Gastrocnemius medialis (tissue), 4 donors: ENCODE data around the gene PSMG4. TPM values are rescaled to one million over a fixed set of nuclear protein-coding genes. Genes with fewer than 3 reads are reported as not detected.

ENCODE experiments used
- ATAC-seq, 2 donors: fragments of 150-250 bp; one replicate each; pipeline ENCODE4 v1.9.1; 2016
- DNase-seq, 2 donors: peaks; one replicate each; pipeline ENCODE4 v3.0.0-alpha.2; 2019
- H3K27ac ChIP-seq, 4 donors: fragments of 200-600 bp; sonication (generic); 1 replicate in 1 of 4; 2 replicates in 3 of 4; pipeline ENCODE4 v1.5.1; 2016 to 2018; ENCODE audit warnings: mild to moderate bottlenecking in 2 of 4, moderate library complexity in 1 of 4
- H3K27me3 ChIP-seq, 3 donors: fragments of 200-600 bp; sonication (generic) in 2 of 3; 1 replicate in 1 of 3; 2 replicates in 2 of 3; pipeline versions ENCODE4 v1.5.1 to v1.6.0; 2016 to 2019; ENCODE audit warnings: mild to moderate bottlenecking in 1 of 3, moderate library complexity in 1 of 3
- H3K36me3 ChIP-seq, 2 donors: fragments of 200-600 bp; sonication (generic) in 1 of 2; one replicate each; pipeline ENCODE4 v1.5.1; 2017 to 2018
- H3K4me1 ChIP-seq, 2 donors: fragments of 200-600 bp; sonication (generic) in 1 of 2; one replicate each; pipeline ENCODE4 v1.5.1; 2016 to 2017; ENCODE audit warnings: mild to moderate bottlenecking in 2 of 2
- H3K4me3 ChIP-seq, 4 donors: fragments of 200-600 bp; sonication (generic) in 3 of 4; 1 replicate in 1 of 4; 2 replicates in 3 of 4; pipeline ENCODE4 v1.5.1; 2016 to 2019; ENCODE audit warnings: mild to moderate bottlenecking in 2 of 4
- H3K9me3 ChIP-seq, 3 donors: fragments of 200-600 bp; sonication (generic) in 2 of 3; 1 replicate in 1 of 3; 2 replicates in 2 of 3; pipeline ENCODE4 v1.5.1; 2016 to 2019
- CTCF ChIP-seq, 5 experiments: fragments of 450-650 bp in 3 of 5; fragments of 200-600 bp in 2 of 5; sonication (generic) in 2 of 5; IDR thresholded peaks in 4 of 5; conservative IDR thresholded peaks in 1 of 5; 1 replicate in 4 of 5; 2 replicates in 1 of 5; pipeline ENCODE4 v1.5.1; 2016 to 2019; ENCODE audit warnings: antibody characterized with exemption in 5 of 5, mild to moderate bottlenecking in 3 of 5, moderate library complexity in 3 of 5
- POLR2A ChIP-seq, 2 donors: fragments of 450-650 bp; IDR thresholded peaks; one replicate each; pipeline ENCODE4 v1.6.1; 2017; ENCODE audit warnings: antibody characterized with exemption in 2 of 2, mild to moderate bottlenecking in 2 of 2, moderate library complexity in 2 of 2
- in situ Hi-C, 4 donors: fragments of 200-750 bp; cut with MboI; loops; one replicate each; pipeline versions ENCODE4 v1.15.0 to v1.8.0; 2017; ENCODE audit warnings: low sequenced_read_pairs in 4 of 4
- intact Hi-C: fragments of 100-400 bp; cut with DNase I; formaldehyde crosslinking; loops from one replicate; pipeline ENCODE4 v1.15.1; 2023; ENCODE audit warnings: low total_unique reads
- total RNA-seq, 4 donors: library from RNA; depleted of rRNA; stranded (reverse); fragments of >200 nt; gene quantifications; one replicate each; pipeline versions ENCODE4 v1.1.0 to v1.2.3, GENCODE V29; 2016

Gene PSMG4
- total RNA-seq, 4 donors from 2014 or later: 16.4 to 27.6 (median 22.0) TPM

GRCh38 chr6:3278691-3279090 is 19.9 kb downstream of the PSMG4 start:
- H3K4me1 ChIP-seq: peaks cover 13 to 21% of the 10 kb centered on the region in 2 donors
- H3K4me3 ChIP-seq: no peak overlapping the region
- H3K27me3 ChIP-seq: no peaks in the 10 kb centered on the region
- H3K27ac ChIP-seq: no peak overlapping the region
- intact Hi-C loops (loop anchor here (1.0 to 10.0 kb wide), 4 partner anchors 179 to 726 kb away; partner anchors contain the start of gene SLC22A23), in situ Hi-C loops (loop anchor here (5.0 to 25.0 kb wide), 4 partner anchors 184 to 734 kb away; partner anchors contain the start of gene SLC22A23 (in 4 of the 4))
- no peaks in the 10 kb centered on the region for H3K36me3 ChIP-seq
- TF ChIP-seq CTCF (IDR thresholded peaks at IDR 0.05 in 4 of 5, conservative IDR thresholded peaks at IDR 0.05 in 1 of 5) (no peak), POLR2A (IDR thresholded peaks at IDR 0.05) (no peak)
- no peak for ATAC-seq
- peak in 1 of 2 donors; percentile 9 for DNase-seq
- no peaks in the 10 kb centered on the region for H3K9me3 ChIP-seq

GRCh38 chr6:3280091-3280490 is 21.3 kb downstream of the PSMG4 start:
- H3K27me3 ChIP-seq: no peaks in the 10 kb centered on the region
- in situ Hi-C loops: loop anchor here (10.0 to 25.0 kb wide), 3 partner anchors 182 to 732 kb away; partner anchors contain the start of gene SLC22A23 (in 4 of the 4)
- no peaks in the 10 kb centered on the region for H3K36me3 ChIP-seq
- ATAC-seq (no peak), DNase-seq (peak in 1 of 2 donors; percentile 10)
- H3K9me3 ChIP-seq: no peaks in the 10 kb centered on the region
- peaks cover 20 to 28% of the 10 kb centered on the region in 2 donors for H3K4me1 ChIP-seq
- intact Hi-C loops: no loop called here
- TF ChIP-seq POLR2A (IDR thresholded peaks at IDR 0.05) (no peak), CTCF (IDR thresholded peaks at IDR 0.05 in 4 of 5, conservative IDR thresholded peaks at IDR 0.05 in 1 of 5) (no peak)
- no peak overlapping the region for H3K27ac ChIP-seq
- no peak overlapping the region for H3K4me3 ChIP-seq

- in situ Hi-C loops (loop anchor here (10.0 to 25.0 kb wide), 3 partner anchors 181 to 731 kb away; partner anchors contain the start of gene SLC22A23 (in 4 of the 4)), intact Hi-C loops (no loop called here)
- no peak for ATAC-seq
Measured at GRCh38 chr6:3280866-3281465, 22.2 kb downstream of the PSMG4 start.

GRCh38 chr6:3281631-3282475 is 23.1 kb downstream of the PSMG4 start:
- ATAC-seq (peak; percentile 86 to 87), DNase-seq (peak; percentile 56 to 78)
- Histone ChIP-seq H3K36me3 (no peaks in the 10 kb centered on the region), H3K9me3 (no peaks in the 10 kb centered on the region), H3K27me3 (no peaks in the 10 kb centered on the region), H3K4me1 (peaks cover 20 to 28% of the 10 kb centered on the region in 2 donors), H3K4me3 (no peak overlapping the region), H3K27ac (peak overlapping the region; percentile 28 to 75 (median 67))
- intact Hi-C loops: no loop called here
- in situ Hi-C loops: loop anchor here (10.0 to 25.0 kb wide), 3 partner anchors 180 to 730 kb away; partner anchors contain the start of gene SLC22A23 (in 4 of the 4)
- TF ChIP-seq CTCF (IDR thresholded peaks at IDR 0.05 in 4 of 5, conservative IDR thresholded peaks at IDR 0.05 in 1 of 5) (no peak), POLR2A (IDR thresholded peaks at IDR 0.05) (no peak)

More at GRCh38 chr6:3280866-3281465, 22.2 kb downstream of the PSMG4 start:
- Histone ChIP-seq H3K27me3 (no peaks in the 10 kb centered on the region), H3K4me3 (no peak overlapping the region), H3K9me3 (no peaks in the 10 kb centered on the region), H3K4me1 (peaks cover 20 to 28% of the 10 kb centered on the region in 2 donors), H3K27ac (peak overlapping the region in 2 of 4 donors; percentile 60 to 75), H3K36me3 (no peaks in the 10 kb centered on the region)
- peak in 1 of 2 donors; percentile 11 for DNase-seq
- TF ChIP-seq CTCF (IDR thresholded peaks at IDR 0.05 in 4 of 5, conservative IDR thresholded peaks at IDR 0.05 in 1 of 5): no peak
